A673 (cell line): ENCODE measurements around the gene ITLN1. TPM values are rescaled to one million over a fixed set of nuclear protein-coding genes. Genes with fewer than 3 reads are reported as not detected.

Experiments
- BruUV-seq: library from RNA; stranded (reverse); fragments of 400-500 nt; replicated peaks from 2 replicates; lab custom pipeline; 2021; lab: Mats Ljungman, UMichigan
- CTCF ChIA-PET: fragments of 300-600 bp; sonication (Branson Sonifier 250); formaldehyde crosslinking; loops from one replicate; lab custom pipeline; 2022; ENCODE audit warnings: antibody characterized with exemption; lab: Charles Lee
- POLR2A ChIA-PET: fragments of 300-600 bp; sonication (Branson Sonifier 250); formaldehyde crosslinking; loops from one replicate; lab custom pipeline; 2022; ENCODE audit warnings: antibody characterized with exemption; ENCODE audit not compliant: low non-redundant PET; lab: Charles Lee
- DNase-seq: peaks from one replicate; pipeline ENCODE4 v3.0.0-alpha.2; 2015; ENCODE audit warnings: low spot score
- H3K27ac ChIP-seq: fragments of 200-600 bp; sonication (generic); 2 replicates; pipeline ENCODE4 v1.5.1; 2016; ENCODE audit warnings: mixed run types, low read depth, mild to moderate bottlenecking, mixed read lengths, antibody characterized with exemption, low read length; ENCODE audit not compliant: poor library complexity, severe bottlenecking
- H3K27me3 ChIP-seq: fragments of 200-600 bp; sonication (generic); replicated peaks from 2 replicates; pipeline ENCODE4 v1.6.1; 2017; ENCODE audit warnings: mixed run types, low read depth, mild to moderate bottlenecking, mixed read lengths, antibody characterized with exemption, low read length; ENCODE audit not compliant: insufficient read depth, poor library complexity
- H3K36me3 ChIP-seq: fragments of 200-600 bp; sonication (generic); 2 replicates; pipeline ENCODE4 v1.6.1; 2016; ENCODE audit warnings: mixed run types, mild to moderate bottlenecking, mixed read lengths, antibody characterized with exemption, low read length; ENCODE audit not compliant: insufficient read depth, poor library complexity, severe bottlenecking
- H3K4me1 ChIP-seq: fragments of 200-600 bp; sonication (generic); 2 replicates; pipeline ENCODE4 v1.6.1; 2017; ENCODE audit warnings: mixed run types, mild to moderate bottlenecking, mixed read lengths, antibody characterized with exemption, low read length; ENCODE audit not compliant: insufficient read depth, poor library complexity, severe bottlenecking
- H3K4me3 ChIP-seq: fragments of 200-600 bp; sonication (generic); 2 replicates; pipeline ENCODE4 v1.5.1; 2016; ENCODE audit warnings: low read depth, mixed run types, mild to moderate bottlenecking, mixed read lengths, low read length; ENCODE audit not compliant: poor library complexity, severe bottlenecking
- H3K9me3 ChIP-seq: fragments of 200-600 bp; sonication (generic); 2 replicates; pipeline ENCODE4 v1.6.1; 2016; ENCODE audit warnings: mixed run types, low read depth, mild to moderate bottlenecking, mixed read lengths, antibody characterized with exemption, low read length; ENCODE audit not compliant: poor library complexity, severe bottlenecking
- EZH2 ChIP-seq: fragments of 200-600 bp; sonication (generic); IDR thresholded peaks from 2 replicates; pipeline ENCODE4 v1.6.1; 2017; ENCODE audit warnings: borderline replicate concordance, low read depth, mild to moderate bottlenecking, mixed read lengths, antibody characterized with exemption, low read length; ENCODE audit not compliant: poor library complexity, severe bottlenecking
- intact Hi-C: fragments of 100-400 bp; cut with micrococcal nuclease; formaldehyde crosslinking; loops from one replicate; pipeline ENCODE4 v1.10.0; 2022; ENCODE audit not compliant: unreplicated experiment
- total RNA-seq: library from RNA; stranded (reverse); gene quantifications from 2 replicates; pipeline ENCODE4 v1.2.3, GENCODE V29; 2021
- TF ChIP-seq, protein P1 (sequence below): fragments of 300-800, 200-600 bp; sonication (generic); conservative IDR thresholded peaks from 2 replicates; pipeline ENCODE4 v1.5.1; 2017; ENCODE audit warnings: low read depth, mild to moderate bottlenecking, antibody characterized with exemption, low read length, moderate library complexity, mixed read lengths

ITLN1 gene
- total RNA-seq, 1 experiment from 2014 or later = not detected

DNA sequence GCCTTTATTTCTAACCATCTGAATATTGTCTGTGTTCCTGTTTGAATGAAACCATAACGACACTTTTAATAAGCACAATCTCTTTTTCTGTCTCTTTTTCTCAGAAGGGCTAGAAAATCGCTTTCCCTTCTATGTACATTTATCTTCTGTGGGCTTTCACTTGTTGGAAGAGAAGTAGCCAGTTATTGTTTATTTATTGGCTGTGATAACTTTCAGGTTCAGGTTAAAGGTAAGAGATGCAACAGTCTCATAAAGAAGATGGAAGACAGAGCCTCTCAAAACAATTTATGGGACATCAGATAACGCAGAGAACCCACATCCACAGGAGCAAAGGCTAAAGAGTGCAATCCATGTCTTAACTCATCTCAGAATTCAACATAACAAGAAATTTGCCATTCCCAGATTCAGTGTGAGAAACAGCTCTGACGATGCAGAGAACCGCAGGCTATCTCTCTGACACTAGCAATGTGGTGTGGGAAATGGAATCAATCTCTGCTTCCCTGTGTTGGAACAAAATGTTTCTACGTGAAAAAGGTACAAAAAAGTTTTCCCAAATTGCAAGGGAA, 18.2 kb downstream of the ITLN1 start:
- CTCF ChIA-PET = no interaction called here
- Histone ChIP-seq H3K36me3 (no peaks in the 10 kb centered on the region), H3K9me3 (no peaks in the 10 kb centered on the region), H3K4me1 (no peaks in the 10 kb centered on the region), H3K27me3 (peaks cover 20% of the 10 kb centered on the region), H3K4me3 (no peak overlapping the region), H3K27ac (no peak overlapping the region)
- intact Hi-C loops = no loop called here
- BruUV-seq = no TSS peak
- no peak for DNase-seq
- TF ChIP-seq, protein P1, sequence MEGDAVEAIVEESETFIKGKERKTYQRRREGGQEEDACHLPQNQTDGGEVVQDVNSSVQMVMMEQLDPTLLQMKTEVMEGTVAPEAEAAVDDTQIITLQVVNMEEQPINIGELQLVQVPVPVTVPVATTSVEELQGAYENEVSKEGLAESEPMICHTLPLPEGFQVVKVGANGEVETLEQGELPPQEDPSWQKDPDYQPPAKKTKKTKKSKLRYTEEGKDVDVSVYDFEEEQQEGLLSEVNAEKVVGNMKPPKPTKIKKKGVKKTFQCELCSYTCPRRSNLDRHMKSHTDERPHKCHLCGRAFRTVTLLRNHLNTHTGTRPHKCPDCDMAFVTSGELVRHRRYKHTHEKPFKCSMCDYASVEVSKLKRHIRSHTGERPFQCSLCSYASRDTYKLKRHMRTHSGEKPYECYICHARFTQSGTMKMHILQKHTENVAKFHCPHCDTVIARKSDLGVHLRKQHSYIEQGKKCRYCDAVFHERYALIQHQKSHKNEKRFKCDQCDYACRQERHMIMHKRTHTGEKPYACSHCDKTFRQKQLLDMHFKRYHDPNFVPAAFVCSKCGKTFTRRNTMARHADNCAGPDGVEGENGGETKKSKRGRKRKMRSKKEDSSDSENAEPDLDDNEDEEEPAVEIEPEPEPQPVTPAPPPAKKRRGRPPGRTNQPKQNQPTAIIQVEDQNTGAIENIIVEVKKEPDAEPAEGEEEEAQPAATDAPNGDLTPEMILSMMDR = no peak
- no peak for TF ChIP-seq EZH2
- POLR2A ChIA-PET = no interaction called here

GRCh38 chr1:160866001-160866694, 18.8 kb downstream of the ITLN1 start:
- Histone ChIP-seq H3K27me3 (peaks cover 14% of the 10 kb centered on the region), H3K4me3 (no peak overlapping the region), H3K9me3 (no peaks in the 10 kb centered on the region), H3K4me1 (no peaks in the 10 kb centered on the region), H3K36me3 (no peaks in the 10 kb centered on the region), H3K27ac (no peak overlapping the region)
- no peak for DNase-seq
- CTCF ChIA-PET = no interaction called here
- intact Hi-C loops = no loop called here
- TF ChIP-seq EZH2 = no peak
- TF ChIP-seq, protein P1 = no peak
- BruUV-seq = no TSS peak
- POLR2A ChIA-PET = no interaction called here

DNA sequence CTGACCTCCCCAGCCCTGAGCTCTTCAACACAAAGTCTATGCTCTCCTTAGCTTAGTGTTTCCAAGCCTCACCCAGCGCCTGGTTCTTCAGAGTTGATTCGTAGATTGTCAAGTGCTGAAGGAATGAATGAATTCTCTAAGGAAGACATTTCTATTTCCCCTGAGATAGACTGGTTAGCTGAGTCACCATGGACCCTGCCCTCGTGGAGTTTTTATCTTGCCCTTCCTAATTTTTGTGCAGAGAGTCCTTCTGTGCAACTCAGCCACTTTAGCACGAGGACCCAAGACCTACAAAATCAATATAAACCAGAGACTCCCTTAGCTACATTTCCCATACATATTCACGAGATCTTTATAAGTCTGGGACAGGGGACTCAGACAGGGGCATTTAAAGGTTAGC, 19.6 kb downstream of the ITLN1 start:
- no peak overlapping the region for H3K4me3 ChIP-seq
- H3K4me1 ChIP-seq = no peaks in the 10 kb centered on the region
- no peak for DNase-seq
- H3K9me3 ChIP-seq = no peaks in the 10 kb centered on the region
- no peaks in the 10 kb centered on the region for H3K36me3 ChIP-seq
- ChIA-PET POLR2A (interaction anchor here (0.7 kb wide), 1 partner anchor 555 kb away, joined by 6 read pairs; no protein-coding TSS in a partner anchor), CTCF (no interaction called here)
- BruUV-seq = no TSS peak
- H3K27me3 ChIP-seq = peaks cover 20% of the 10 kb centered on the region
- no peak overlapping the region for H3K27ac ChIP-seq
- TF ChIP-seq, protein P1 = no peak
- no peak for TF ChIP-seq EZH2
- intact Hi-C loops = no loop called here
